ENCODE results near the gene SYCP1.

DNA sequence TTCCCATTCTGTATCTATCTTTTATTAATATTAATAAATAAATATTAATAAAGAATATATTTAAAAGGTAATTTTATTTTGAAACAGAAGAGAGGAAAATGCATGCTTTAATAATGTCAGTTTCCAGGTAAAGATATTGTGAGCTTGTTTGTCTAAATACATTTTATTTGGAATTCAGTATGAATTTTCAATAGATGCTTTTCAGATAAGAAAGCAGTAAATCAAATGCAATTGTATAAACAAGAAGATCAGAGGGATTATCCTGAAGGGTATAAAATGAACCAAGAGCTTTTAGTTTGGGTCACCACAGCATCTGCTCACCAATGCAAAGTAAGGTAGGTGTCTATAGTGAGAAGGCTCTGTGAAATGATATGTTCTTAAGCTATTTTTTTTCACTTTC, 174.9 kb downstream of the SYCP1 start, which contains the start of gene TSHB:
- TF ChIP-seq POLR2A (IDR thresholded peaks at IDR 0.05), result no peak
- TF ChIP-seq, protein P1, sequence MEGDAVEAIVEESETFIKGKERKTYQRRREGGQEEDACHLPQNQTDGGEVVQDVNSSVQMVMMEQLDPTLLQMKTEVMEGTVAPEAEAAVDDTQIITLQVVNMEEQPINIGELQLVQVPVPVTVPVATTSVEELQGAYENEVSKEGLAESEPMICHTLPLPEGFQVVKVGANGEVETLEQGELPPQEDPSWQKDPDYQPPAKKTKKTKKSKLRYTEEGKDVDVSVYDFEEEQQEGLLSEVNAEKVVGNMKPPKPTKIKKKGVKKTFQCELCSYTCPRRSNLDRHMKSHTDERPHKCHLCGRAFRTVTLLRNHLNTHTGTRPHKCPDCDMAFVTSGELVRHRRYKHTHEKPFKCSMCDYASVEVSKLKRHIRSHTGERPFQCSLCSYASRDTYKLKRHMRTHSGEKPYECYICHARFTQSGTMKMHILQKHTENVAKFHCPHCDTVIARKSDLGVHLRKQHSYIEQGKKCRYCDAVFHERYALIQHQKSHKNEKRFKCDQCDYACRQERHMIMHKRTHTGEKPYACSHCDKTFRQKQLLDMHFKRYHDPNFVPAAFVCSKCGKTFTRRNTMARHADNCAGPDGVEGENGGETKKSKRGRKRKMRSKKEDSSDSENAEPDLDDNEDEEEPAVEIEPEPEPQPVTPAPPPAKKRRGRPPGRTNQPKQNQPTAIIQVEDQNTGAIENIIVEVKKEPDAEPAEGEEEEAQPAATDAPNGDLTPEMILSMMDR (IDR thresholded peaks at IDR 0.05), result no peak

All from uterus (tissue), 2 donors.